Kidney tubule cell (primary cell): ENCODE results near the gene ERCC6.

ENCODE experiments used
- DNase-seq: peaks from one replicate; pipeline ENCODE4 v3.0.0-alpha.2; 2018; ENCODE audit warnings: low spot score

Gene ERCC6

DNA sequence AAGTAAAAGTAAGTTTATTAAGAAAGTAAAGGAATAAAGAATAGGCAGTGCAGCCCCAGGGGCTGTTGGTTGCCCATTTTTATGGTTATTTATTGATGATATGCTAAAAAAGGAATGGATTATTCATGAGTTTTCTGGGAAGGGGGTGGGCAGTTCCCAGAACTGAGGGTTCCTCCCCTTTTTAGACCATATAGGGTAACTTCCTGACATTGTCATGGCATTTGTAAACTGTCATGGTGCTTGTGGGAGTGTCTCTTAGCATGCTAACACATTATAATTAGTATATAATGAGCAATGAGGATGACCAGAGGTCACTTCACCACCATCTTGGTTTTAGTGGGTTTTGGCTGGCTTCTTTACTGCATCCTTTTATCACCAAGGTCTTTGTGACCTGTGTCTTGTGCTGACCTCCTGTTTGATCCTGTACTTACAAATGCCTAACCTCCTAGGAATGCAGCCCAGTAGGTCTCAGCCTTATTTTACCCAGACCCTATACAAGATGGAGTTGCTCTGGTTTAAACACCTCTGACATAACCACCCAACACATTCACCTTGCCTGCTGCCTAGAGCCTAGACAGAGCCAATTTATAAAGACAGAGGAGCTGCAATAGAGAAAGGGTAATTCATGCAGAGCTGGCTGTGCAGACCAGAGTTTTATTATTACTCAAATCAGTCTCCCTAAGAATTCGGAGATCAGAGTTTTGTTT, 10.9 kb upstream of the ERCC6 start:
- no peak for DNase-seq

DNA sequence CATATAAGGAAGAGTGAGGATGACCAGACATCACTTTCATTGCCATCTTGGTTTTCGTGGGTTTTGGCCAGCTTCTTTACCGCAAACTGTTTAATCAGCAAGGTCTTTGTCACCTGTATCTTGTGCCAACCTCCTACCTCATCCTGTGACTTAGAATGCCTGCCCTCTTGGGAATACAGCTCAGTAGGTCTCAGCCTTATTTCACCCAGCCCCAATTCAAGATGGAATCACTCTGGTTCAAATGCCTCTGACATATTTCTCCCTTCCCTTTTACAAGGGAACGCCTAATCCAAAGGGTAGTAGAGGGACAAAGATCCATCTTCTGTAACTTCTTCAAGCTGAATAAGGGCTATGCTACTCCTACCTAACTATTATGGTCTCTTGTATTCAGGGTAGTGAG, 4.7 kb upstream of the ERCC6 start:
- DNase-seq = no peak

DNA sequence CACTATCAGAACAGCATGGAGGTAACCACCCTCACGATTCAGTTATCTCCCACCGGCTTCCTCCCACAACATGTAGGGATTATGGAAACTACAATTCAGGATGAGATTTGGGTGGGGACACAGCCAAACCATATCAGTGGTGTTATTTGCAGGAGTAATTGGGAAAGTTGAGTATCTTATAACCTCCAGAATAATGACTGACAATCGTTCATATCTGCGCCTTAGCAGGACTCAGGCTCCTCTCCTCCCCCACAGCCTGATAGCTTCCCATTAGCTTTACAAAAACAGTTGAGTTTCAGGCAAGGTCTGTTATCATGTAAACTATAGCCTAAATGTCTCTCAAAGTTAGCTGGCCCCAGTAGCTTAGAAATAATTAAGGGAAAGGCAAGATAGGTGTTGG, 3.4 kb upstream of the ERCC6 start:
- no peak for DNase-seq

DNA sequence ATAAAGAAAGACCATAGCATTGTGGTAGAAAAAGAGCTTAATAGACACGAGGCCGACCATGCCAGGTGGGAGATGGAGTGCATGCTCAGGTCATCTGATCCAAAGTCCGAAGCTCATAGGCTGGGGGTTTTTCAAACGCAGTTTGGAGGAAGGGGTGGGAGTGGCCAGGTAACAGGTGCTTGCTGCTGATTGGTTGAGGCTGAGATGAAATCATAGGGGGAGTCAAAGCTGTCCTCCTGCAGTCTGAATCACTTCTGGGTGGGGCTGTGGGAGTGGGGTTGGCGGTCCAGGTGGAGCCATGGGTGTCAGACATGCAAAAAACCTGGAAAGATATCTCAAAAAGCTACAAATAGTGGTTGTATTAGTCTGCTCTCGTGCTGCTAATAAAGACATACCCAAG, 2.8 kb upstream of the ERCC6 start:
- no peak for DNase-seq

DNA sequence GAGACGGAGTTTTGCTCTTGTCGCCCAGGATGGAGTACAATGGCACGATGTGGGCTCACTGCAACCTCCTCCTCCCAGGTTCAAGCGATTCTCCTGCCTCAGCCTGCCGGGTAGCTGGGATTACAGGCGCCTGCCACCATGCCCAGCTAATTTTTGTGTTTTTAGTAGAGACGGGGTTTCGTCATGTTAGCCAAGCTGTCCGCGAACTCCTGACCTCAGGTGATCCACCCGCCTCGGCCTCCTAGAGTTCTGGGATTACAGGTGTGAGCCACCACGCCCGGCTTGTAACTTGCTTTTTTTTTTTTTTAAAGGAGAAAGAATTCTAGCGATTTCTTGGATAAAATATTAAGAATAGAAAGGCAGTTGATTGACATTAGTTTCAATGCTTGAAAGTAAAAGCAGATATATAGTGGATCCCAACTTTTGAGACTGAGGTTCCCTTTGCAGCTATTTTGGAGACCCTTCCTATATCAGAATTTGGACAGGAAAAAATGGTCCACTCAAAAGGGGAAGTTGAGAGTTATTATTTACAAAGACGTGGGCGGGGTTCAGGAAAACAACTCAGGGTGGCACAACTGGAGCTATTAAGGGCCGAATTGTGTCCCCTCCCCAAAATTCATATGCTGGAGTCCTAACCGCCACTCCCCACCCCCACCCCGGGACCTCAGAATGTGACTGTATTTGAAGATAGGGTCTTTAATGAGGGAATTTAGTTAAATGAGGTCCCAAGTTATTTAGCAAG, 1.3 kb upstream of the ERCC6 start:
- DNase-seq = no peak

DNA sequence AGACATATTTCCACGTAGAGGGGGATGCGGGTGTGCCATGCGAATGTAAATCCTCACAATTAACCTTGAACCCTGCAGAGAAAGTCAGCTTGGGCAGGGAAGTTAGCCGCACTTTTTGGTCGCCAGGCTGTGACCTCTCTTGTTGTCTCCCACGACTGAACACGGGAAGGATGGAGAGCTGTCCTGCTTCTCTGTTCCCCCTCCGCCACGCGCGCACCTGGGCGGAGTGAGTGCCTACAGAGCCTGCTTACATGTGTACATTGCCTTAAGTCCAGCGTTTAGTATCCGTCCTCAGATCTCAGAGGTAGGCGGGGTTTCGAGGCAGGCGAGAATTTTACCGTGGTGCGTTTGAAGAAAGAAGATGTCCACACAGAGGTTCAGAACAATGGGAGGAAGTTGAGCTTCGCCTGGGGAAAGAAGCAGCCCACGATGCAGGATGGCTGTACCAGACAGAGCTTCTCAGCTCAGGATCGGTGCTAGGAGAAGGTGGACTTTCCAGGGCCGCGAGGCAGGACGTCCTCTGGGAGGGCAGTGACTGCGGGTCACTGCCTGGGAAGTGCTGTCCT, 482 bp upstream of the ERCC6 start:
- peak; percentile 54 for DNase-seq

DNA sequence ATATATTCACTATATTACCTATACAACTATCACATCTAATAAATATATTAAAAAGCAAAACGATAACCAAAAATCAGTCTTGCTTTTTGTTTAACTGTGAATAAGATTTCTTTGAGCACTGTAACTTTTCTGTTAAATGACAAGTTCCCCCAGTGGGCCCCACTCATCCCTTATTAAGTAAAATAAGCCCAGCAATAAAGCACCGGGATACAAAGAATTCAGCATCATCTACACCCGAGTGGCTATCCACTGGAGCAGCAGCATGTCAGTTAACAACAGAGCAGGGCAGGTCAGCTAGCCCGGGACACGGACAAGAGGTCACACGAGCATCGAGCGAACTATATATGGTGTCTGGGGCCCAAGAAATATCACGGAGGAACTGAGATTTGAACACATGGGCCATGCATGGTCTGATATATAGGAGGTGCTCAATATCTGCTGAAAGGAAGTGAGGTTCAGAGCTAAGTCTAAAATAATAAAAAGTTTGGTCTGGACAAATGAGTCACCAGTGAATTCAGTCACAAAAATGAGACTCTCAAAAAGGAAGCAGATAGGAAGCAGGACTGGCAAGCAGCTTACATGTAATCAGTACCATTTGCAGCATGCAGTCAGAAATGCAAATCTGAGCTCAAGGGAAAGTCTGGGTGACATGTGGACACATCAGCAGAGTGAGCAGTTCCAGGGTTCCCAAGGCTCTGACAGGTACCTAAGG, 4.1 kb downstream of the ERCC6 start:
- peak; percentile 59 for DNase-seq

DNA sequence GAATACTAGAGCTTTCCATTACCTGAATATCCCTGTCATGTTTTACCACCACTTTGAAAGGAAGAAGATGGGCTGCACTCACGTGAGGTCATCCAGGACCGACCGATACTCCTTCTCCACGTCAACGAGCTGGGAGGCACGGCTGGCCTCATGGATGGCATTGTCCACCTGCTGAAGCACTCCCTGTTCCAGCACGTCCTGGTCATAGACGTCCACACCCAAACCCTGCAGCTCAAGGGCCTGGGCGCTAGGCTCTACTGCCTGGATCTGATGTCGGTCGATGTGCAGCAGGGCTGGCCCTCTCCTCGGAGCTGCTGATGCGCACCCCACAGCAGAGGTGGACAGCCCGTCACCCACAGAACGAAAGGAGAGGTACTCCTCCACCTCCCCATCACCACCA, 6.5 kb downstream of the ERCC6 start:
- no peak for DNase-seq

DNA sequence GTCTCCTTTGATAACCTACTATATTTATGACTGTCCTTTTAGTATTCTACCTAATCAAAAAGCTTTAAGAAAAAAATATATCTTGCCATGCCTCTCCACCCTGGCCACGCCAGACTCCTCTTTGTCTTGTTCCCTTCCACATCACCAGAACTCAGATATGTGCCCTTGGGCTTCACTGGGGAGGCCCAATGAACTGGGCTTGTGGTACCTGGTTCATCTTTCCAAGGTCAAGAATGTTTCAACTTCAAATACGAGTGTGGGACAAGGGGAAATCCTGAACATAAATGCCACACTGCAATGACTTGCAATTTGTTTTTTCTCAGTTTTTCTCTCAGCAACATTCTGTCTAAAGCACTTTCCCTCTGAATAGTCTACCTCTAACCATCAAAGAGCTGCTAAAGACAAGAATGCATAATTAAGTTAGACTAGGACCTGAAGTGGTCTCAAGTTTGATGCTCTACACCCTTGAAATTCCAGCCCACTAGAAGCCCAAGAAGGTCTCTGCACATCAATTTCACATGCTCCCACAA, 9.9 kb downstream of the ERCC6 start:
- DNase-seq = no peak

DNA sequence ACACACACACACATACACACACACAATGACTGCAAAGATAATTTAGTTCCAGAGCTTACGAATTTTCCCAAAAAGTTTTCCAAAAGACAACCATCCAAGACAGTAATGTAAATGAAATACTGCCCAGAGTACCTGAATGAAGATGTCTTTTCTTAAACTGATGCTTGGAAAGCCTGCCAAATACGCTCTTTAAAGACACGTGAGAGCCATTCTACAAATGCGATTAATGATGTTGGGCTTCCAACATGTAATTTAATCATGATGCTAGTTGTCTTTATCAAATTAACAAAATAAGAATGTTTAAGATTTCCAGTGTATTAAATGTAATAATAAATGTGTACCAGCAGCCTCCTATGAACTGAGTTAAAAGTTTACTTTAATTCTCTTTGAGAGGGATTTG, 11.1 kb downstream of the ERCC6 start:
- DNase-seq = no peak

DNA sequence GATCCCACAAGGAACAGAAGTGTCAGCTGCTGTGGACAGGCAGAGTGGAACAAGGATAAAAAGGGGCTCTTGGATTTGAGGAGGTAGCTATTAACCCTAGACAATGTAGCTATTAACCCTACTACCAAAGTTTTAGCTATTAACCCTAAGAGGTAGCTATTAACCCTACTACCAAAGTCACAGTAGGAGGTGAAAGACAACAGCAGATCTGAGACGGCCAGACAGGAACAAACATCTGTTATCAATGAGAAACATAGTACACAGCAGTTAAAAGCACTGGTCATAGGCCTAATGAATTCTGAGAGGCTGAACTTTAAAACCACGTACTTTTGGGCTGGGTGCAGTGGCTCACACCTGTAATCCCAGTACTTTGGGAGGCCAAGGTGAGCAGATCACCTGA, 11.9 kb downstream of the ERCC6 start:
- no peak for DNase-seq

DNA sequence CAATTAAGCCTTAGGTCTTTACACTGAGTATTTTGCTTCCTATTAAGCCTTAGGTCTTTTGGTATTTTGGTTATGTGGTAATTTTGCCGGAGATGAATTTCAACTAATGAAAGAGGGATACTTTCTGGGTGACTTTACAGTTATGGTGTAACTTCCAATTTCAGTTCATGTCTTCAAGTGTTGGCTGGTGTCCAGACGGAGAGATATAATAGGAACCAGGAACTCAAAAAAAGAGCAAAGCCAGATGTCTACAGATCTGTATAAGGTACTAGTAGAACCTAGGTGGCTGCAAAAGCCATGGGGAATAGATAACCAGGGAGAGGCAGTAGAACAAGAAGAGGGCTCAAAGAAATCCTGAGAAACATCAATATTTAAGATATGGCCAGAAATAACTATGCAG, 12.3 kb downstream of the ERCC6 start:
- no peak for DNase-seq

DNA sequence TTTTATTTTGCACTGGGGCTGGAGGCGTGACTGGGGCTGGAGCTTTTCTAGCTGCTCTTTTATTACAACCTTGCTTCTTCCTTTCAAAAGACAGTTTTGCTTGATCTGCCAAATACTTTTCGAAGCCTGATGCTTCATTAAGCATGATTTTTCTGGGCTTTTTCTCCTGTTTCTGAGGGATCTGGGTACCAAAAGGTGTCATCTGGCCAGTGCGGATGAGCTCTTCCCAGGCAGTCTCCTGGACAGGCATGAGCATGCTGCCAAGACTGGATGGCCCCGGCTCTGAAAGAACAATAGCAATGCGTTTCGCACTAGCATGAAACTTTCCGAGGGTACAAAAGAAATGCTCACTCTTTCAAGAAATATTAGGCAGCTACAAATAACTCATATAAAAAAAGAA, 14.4 kb downstream of the ERCC6 start:
- DNase-seq = no peak

DNA sequence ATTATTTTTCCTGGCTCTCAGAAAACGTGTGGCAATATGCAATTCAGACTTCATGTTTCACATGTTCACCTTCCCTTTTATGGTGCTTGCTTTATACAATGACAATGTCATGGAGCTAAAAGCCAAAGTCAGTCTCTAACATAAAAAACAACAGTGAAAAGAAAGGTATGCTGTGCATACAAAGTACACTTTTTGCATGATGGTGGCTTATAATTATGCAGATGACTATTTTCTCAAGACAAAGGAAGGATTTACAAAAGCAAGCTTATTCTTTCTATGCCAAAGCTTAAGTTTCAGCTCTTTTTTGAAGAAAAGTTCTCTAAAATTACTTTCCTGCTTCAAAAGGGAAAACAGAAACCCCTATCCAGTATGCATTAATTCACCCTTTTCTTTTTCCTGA, 15.6 kb downstream of the ERCC6 start:
- DNase-seq = no peak

DNA sequence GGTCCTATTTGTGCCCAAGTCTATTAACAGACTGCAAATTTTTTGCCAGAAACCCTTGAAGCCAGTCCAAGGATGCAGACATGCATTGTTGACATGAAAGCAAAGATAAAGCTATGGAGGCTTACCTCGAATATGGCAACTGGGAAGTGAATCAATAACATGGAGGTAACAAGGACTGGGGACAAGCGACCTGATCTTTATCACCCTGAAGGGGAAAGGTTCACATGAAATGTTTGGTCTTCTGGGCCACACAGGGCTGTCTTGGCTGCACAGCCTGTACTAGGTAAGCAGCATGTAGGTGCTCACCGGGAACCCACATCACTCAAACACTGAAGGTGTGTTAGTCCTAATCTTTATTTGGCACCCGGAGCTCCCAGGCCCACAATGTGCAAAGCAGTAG, 17.9 kb downstream of the ERCC6 start:
- no peak for DNase-seq

DNA sequence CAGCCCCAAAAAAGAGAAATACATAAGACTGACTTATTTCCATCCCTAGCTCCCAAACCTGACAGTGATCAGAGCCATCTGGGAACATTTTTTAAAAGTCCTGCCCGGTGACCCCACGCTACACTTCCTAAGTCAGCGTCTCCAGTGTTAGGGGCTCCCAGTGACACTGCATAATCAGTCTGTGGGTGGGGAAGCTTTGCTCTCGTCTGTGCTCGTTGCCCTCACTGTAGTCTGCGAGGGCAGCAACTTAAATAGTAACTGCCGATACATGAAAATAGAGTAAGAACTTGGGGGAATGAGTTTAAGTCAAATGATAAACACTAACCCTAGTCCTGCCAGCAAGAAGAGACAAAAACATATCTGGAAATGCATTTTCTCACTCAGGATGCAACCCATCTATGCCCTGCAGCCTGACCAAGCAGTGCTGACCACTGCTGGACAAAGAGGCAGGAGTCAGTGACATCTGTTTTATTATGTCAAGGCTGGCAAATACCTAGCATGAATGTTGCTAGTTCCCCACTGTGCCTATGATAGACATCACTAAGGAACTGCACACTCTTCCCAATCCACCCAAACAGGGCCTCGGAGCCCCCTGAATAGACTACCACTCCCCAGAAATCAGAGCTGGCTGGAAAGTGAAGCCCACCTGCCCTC, 18.7 kb downstream of the ERCC6 start:
- no peak for DNase-seq

DNA sequence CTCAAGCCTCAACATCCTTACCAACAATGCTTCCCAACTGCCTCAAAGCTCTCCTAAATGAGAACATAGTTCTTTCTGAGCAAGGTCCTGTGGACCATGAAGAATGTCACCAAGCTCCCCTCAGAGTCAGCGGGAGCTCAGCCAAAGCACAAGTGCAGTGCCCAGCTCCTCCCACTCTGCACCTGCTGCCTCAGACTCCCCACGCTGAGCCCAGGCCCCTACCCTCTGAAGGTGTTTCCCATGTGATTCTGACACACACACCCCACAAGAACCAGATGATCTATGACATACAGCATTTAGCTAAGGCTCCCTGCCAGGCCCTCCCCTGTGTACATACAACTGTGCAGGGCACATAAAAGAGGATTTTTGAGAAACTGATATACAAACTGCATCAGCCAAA, 19.2 kb downstream of the ERCC6 start:
- peak; percentile 60 for DNase-seq

DNA sequence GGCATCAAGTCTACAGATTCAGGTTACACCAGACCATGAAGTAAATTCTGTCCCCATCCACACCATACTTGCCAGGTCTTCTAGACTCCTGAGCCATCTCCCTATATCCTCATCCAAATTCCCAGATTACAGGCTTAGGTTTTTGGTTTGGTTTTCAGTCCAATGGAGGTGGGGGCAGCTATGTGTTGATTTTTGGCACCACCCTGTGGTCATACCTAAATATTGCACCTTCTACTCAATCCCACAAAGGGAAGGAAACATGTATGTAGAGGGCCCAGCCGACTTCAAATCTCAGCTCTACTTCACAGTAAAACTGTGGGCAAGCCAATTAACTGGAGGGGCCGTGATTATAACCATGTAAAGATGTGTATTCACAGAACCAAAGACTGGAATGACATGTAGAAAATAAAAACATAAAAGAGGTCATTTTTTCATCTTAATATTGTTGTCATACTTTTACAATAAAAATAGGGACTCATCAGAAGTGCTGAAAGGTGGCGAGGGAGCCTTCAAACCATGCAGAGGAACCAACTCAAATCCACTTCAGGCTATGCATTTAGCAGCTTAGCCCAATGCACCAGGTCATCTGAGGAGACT, 19.8 kb downstream of the ERCC6 start:
- DNase-seq = peak; percentile 48

DNA sequence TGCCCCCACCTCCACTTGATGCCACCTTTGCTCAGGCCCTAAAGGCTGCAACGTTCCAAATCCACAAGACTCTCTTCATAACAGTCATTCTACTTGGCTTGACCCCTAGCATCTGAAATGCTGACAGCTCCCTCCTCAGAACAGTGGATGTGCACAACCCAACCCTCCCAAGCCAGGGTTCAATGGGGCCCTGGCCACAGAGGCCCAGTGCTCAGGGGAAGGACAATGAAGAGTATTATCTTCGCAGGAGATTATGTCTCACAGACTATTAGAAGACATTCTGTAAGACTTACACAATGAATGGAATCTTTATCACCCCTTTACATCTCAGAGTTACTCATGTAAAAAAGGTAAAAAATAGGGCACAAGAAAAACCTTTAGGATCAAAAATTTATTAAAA, 20.4 kb downstream of the ERCC6 start:
- DNase-seq = no peak

DNA sequence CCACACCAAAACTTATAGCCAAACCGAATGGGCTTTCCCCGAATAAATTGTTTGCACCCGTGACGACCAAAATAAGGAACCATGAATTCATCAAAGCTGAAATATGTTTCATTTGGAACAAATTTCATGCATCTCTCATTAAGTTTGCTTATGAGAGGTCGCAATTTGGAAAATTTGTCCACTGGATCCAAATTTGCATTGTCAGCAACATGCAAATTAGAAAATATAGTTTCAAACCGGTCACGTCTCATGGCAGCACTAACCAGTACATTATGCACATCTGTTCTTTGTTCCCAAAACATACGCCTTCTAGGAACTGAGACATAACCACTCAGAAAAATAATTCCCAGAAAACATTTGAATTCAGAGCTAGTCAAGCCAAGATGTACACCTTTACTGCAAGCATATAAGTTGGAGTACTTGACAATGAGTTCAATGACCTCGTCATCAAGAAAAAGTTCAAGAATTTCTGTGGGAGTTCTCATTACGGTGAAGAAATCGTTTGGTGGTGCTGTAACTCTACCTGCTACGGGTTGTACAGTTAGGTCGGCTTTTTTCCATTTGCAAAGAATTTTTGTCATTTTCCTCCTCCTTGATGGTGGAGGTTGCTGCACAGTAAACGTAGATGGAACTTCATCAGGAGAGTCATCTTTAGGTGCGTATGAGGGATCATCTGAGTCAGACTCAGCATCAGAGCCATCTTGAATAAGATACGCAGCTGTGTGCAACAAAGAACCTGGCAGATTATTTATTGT, 22.5 kb downstream of the ERCC6 start:
- no peak for DNase-seq
